H7 (cell line): ENCODE data around the gene ARFRP1. TPM values are rescaled to one million over a fixed set of nuclear protein-coding genes. Genes with fewer than 3 reads are reported as not detected.
A peak's percentile ranks its signal among the peaks of the same experiment; 100 is the strongest.
"Not testable (repeated sequence)": the region's sequence is repeated elsewhere in the genome, so short reads cannot be mapped to it uniquely, and the experiment has no call there.

ENCODE experiments used
- DNase-seq: peaks from one replicate; pipeline ENCODE4 v3.0.0; 2012
- H3K27me3 ChIP-seq: 2 replicates; pipeline ENCODE4 v1.6.0; 2011; ENCODE audit warnings: mild to moderate bottlenecking, low read length; ENCODE audit not compliant: control insufficient read depth, insufficient read depth
- H3K36me3 ChIP-seq: replicated peaks from 2 replicates; pipeline ENCODE4 v1.5.1; 2011; ENCODE audit warnings: low read length; ENCODE audit not compliant: control insufficient read depth, insufficient read depth
- H3K4me3 ChIP-seq: 2 replicates; pipeline ENCODE4 v1.5.1; 2011; ENCODE audit warnings: low read depth, mild to moderate bottlenecking, control low read depth, low read length, moderate library complexity; ENCODE audit not compliant: insufficient read depth
- total RNA-seq: library from RNA; depleted of rRNA; stranded (reverse); fragments of >200 nt; shearing (Covaris generic); gene quantifications from 2 replicates; pipeline ENCODE4 v1.2.3, GENCODE V29; 2014

ARFRP1 gene
- total RNA-seq, 1 experiment from 2014 or later = 26.2 TPM

DNA sequence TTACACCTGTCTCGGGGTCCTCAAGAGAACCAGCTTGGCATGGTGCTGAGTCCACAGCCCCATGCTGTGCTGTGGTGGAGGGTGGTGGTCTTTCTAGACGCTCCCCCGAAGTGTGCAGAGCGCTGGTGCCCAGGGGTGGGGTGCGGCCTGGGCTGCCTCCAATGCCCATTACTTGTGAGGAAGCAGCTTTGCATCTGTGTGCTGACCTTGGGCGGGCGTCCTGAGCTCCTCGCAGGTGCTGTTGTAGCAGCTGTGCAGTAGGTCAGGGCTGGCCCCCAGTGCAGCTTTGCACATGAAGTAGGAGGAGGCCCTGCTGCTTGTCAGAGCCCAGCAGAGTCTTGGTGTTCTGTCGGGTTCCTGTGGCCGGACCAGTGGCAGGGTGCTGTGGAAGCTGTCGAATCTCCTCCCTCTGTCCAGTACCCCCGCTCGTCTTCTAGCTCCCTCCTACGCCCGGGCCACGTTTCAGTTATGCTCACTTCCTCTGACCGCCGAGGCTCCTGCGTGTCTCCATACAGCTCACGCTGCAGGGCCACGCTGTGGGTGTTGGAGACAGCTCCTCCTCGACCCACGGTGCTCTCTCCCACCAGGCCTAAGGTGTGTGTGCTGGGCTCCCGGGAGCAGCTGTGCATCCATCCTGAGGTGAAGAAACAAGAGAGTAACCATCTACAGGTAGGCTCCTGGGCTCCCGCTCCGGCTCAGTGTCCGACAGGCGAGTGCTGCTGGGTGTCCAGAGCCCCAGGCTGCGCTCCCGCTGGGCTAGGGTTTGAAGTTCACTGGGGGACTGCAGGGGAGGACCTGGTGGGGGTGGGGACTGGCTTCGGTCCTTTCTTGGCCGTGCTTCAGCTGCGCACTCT, 45.6 kb downstream of the ARFRP1 start:
- H3K4me3 ChIP-seq = no peak overlapping the region
- DNase-seq = peak; percentile 32
- no peaks in the 10 kb centered on the region for H3K27me3 ChIP-seq
- peaks cover 3% of the 10 kb centered on the region; the same call in 1 of the 2 replicates for H3K36me3 ChIP-seq

DNA sequence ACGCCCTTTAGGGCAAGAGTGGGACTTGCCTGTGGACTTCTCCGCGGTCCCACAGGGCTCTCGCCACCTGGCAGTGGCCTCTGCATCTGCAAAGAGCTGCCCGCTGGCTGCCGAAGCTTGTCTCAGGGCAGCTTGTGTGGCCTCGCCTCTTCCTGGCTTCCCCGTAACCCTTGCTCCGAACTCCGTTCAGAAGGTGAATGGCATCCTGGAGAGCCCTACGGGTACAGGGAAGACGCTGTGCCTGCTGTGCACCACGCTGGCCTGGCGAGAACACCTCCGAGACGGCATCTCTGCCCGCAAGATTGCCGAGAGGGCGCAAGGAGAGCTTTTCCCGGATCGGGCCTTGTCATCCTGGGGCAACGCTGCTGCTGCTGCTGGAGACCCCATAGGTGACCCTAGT, 46.7 kb downstream of the ARFRP1 start:
- H3K27me3 ChIP-seq = no peaks in the 10 kb centered on the region
- no peak for DNase-seq

GRCh38 chr20:63660622-63661021, 47.2 kb downstream of the ARFRP1 start:
- no peak for DNase-seq
- no peak overlapping the region for H3K4me3 ChIP-seq
- H3K36me3 ChIP-seq = peaks cover 2% of the 10 kb centered on the region; the same call in 1 of the 2 replicates
- H3K27me3 ChIP-seq = no peaks in the 10 kb centered on the region

More for the DNA sequence above, 46.7 kb downstream of the ARFRP1 start:
- H3K4me3 ChIP-seq = no peak overlapping the region
- peaks cover 2% of the 10 kb centered on the region; the same call in 1 of the 2 replicates for H3K36me3 ChIP-seq

DNA sequence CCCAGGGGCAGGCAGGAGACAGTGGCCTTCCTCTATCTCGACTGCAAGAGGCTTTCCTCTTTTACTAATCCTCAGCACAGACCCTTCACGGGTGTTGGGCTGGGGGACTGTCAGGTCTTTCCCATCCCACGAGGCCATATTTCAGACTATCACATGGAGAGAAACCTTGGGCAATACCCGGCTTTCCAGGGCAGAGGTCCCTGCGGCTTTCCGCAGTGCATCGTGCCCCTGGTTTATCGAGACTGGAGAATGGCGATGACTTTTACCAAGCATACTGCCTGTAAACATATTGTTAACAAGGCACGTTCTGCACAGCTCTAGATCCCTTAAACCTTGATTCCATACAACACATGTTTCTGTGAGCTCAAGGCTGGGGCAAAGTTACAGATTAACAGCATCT, 47.6 kb downstream of the ARFRP1 start:
- not testable (repeated sequence) for H3K4me3 ChIP-seq, DNase-seq, H3K27me3 ChIP-seq, H3K36me3 ChIP-seq

- peak; percentile 69 for DNase-seq
- Histone ChIP-seq H3K27me3 (no peaks in the 10 kb centered on the region), H3K4me3 (no peak overlapping the region; the same call in 1 of the 2 replicates), H3K36me3 (peaks cover 2% of the 10 kb centered on the region; the same call in 1 of the 2 replicates)
These were observed 48.4 kb downstream of the ARFRP1 start for GRCh38 chr20:63659370-63659769.

DNA sequence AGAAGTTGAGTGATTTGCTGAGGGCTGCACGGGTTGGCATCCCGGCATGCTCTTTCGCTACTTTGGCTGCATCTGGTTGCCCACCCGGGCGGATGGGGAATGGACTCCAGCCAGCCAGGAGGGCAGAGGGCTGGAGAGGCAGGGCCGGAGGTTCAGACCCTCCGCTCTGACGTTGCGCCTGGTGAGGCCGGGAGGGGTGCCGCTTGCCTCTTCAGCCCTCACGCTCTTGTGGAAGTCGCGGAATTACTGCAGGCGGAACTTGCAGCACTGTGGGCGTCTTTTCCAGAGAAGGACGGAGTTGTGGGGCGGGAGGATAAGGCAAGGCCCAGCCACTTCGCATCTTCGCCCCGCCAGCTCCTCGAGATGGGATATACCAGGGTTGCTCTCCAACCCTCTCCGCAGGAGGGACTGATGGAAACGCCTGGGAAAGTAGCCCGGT, 49.0 kb downstream of the ARFRP1 start:
- Histone ChIP-seq H3K27me3 (no peaks in the 10 kb centered on the region), H3K4me3 (peak overlapping the region; percentile 90), H3K36me3 (peaks cover 2% of the 10 kb centered on the region; the same call in 1 of the 2 replicates)
- DNase-seq = no peak

DNA sequence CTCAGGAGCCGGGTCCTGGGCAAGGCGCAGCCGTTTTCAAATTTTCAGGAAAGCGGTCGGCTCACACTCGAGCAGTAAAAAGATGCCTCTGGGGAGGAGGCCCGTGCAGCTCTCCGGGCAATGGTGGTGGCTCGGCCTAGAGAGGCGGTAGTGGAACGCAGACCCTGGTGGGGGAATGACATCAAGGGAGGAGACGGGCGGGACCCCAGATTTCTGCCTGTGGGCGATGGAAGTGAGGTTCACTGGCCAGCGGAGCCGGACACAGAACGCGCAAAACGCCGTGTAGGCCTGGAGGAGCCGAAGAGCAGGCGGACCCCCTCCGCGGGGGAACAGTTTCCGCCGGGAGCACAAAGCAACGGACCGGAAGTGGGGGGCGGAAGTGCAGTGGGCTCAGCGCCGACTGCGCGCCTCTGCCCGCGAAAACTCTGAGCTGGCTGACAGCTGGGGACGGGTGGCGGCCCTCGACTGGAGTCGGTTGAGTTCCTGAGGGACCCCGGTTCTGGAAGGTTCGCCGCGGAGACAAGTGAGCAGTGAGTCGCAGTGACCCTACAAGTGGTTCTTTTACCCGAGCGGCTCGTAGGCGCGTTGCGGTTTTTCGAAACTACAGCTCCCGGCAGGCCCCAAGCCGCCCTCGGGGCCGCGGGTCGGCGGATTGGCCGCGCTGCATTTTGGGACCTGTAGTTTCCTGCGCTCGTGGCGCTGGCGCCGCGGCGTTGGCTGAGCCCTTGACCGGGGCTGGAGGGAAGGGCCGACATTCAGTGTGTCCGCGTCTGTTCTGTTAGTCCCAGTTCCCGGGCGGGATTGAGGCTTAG, 49.6 kb downstream of the ARFRP1 start, which contains the start of gene RTEL1:
Gene RTEL1, plus strand, starts transcription at position 376 of the 812 bp plus-strand sequence. CDS start 1,091 bp downstream, outside the sequence.
- H3K4me3 ChIP-seq = peak within 1 kb of the TSS; percentile 90
- no peaks in the 10 kb centered on the region for H3K27me3 ChIP-seq
- peaks cover 2% of the 10 kb centered on the region; the same call in 1 of the 2 replicates for H3K36me3 ChIP-seq
- peak; percentile 99 for DNase-seq

GRCh38 chr20:63657260-63657936, 50.4 kb downstream of the ARFRP1 start:
- Histone ChIP-seq H3K36me3 (peaks cover 2% of the 10 kb centered on the region; the same call in 1 of the 2 replicates), H3K27me3 (no peaks in the 10 kb centered on the region; the same call in 1 of the 2 replicates), H3K4me3 (peak overlapping the region; percentile 90)
- DNase-seq = no peak

- no peak for DNase-seq
- no peak overlapping the region for H3K4me3 ChIP-seq
- peaks cover 2% of the 10 kb centered on the region; the same call in 1 of the 2 replicates for H3K36me3 ChIP-seq
- H3K27me3 ChIP-seq = peaks cover 8% of the 10 kb centered on the region
These were observed 51.3 kb downstream of the ARFRP1 start for GRCh38 chr20:63656451-63656850.

GRCh38 chr20:63655249-63655648, 52.5 kb downstream of the ARFRP1 start:
- peaks cover 2% of the 10 kb centered on the region; the same call in 1 of the 2 replicates for H3K36me3 ChIP-seq
- no peak overlapping the region for H3K4me3 ChIP-seq
- DNase-seq = no peak
- peaks cover 12% of the 10 kb centered on the region for H3K27me3 ChIP-seq

GRCh38 chr20:63653974-63654668, 53.7 kb downstream of the ARFRP1 start:
- no peaks in the 10 kb centered on the region for H3K36me3 ChIP-seq
- peaks cover 12% of the 10 kb centered on the region for H3K27me3 ChIP-seq
- no peak for DNase-seq

DNA sequence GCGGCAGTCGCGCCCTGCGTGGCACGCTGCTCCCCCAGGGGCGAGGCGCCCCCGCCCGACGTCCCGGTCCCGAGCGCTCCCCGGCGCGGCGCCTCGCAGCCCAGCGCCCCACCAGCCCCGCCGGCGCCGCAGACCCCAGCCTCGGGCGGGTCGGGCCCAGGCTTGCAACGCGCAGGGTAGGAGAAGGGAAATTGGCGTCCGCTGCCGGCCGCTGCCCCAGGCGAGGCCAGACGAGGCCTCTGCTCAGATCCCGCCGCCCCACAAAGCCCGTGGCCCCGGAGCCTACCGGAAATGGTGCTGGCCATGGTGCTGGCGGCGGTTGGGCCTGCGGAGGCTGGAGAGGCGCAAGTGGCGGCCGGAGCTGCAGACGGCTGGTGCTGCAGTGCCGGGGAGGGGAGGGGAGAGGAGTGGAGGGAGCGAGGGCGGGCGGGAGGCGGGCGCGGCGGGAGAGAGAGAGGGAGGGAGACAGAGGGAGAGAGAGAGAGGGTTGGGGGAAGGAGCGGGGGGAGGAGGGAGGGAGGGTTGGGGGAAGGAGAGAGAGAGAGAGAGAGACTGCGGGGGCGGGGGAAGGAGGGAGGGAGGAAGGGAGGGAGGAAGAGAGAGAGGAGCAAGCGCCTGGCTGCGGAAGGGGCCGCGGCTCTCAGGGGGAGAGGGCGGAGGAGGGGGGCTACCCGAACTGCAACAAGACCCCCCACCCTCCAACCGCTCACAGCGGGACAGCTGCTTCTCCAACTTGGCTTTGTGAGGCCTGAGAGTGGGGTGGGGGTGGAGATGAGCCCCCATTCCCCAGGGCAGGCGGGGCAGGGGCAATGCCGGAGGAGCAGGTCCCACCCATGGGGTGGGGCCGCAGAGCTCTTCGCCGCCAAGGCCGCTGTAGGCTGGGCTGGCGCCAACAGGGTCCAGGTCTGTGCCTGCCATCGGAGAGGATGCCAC, 54.5 kb downstream of the ARFRP1 start, which contains the start of gene STMN3:
Gene STMN3, minus strand, starts transcription at position 384 of the 933 bp plus-strand sequence. Its CDS starts 79 bp downstream, at position 305.
- DNase-seq = peak; percentile 95
- no peaks in the 10 kb centered on the region for H3K36me3 ChIP-seq
- peaks cover 12% of the 10 kb centered on the region for H3K27me3 ChIP-seq
- peak within 1 kb of the TSS; percentile 64 for H3K4me3 ChIP-seq

More at GRCh38 chr20:63653974-63654668, 53.7 kb downstream of the ARFRP1 start:
- H3K4me3 ChIP-seq = peak overlapping the region; percentile 64
